Suprapubic skin (tissue), 4 donors: Measurements from ENCODE around the gene TOR4A. TPM values are rescaled to one million over a fixed set of nuclear protein-coding genes. Genes with fewer than 3 reads are reported as not detected.
A peak's percentile ranks its signal among the peaks of the same experiment; 100 is the strongest.

Experiments used
- DNase-seq, 2 donors: peaks; one replicate each; pipeline ENCODE4 v3.0.0-alpha.2; 2019; ENCODE audit warnings: low spot score in 2 of 2
- H3K27ac ChIP-seq: fragments of 200-600 bp; sonication (generic); one replicate; pipeline ENCODE4 v1.5.1; 2019
- H3K27me3 ChIP-seq: fragments of 200-600 bp; sonication (generic); one replicate; pipeline ENCODE4 v1.5.1; 2019
- H3K36me3 ChIP-seq: fragments of 200-600 bp; sonication (generic); one replicate; pipeline ENCODE4 v1.5.1; 2019
- H3K4me1 ChIP-seq: fragments of 200-600 bp; sonication (generic); one replicate; pipeline ENCODE4 v1.5.1; 2019
- H3K4me3 ChIP-seq: fragments of 200-600 bp; sonication (generic); one replicate; pipeline ENCODE4 v1.5.1; 2019; ENCODE audit warnings: mild to moderate bottlenecking
- H3K9me3 ChIP-seq: fragments of 200-600 bp; sonication (generic); one replicate; pipeline ENCODE4 v1.5.1; 2019
- CTCF ChIP-seq, 2 donors: fragments of 200-600 bp in 1 of 2; fragments of 450-650 bp in 1 of 2; sonication (generic) in 1 of 2; IDR thresholded peaks; one replicate each; pipeline ENCODE4 v1.5.1; 2016 to 2019; ENCODE audit warnings: antibody characterized with exemption in 2 of 2, mild to moderate bottlenecking in 1 of 2, moderate library complexity in 1 of 2
- EP300 ChIP-seq: sonication (generic); formaldehyde crosslinking; IDR thresholded peaks from one replicate; pipeline ENCODE4 v1.6.1; 2017; ENCODE audit warnings: antibody characterized with exemption
- POLR2A ChIP-seq, 2 donors: fragments of 450-650 bp; IDR thresholded peaks; one replicate each; pipeline ENCODE4 v1.6.1; 2017; ENCODE audit warnings: antibody characterized with exemption in 2 of 2, mild to moderate bottlenecking in 2 of 2, moderate library complexity in 2 of 2
- POLR2AphosphoS5 ChIP-seq, 3 donors: sonication (generic); formaldehyde crosslinking; IDR thresholded peaks; one replicate each; pipeline ENCODE4 v1.6.1; 2017; ENCODE audit warnings: antibody characterized with exemption in 3 of 3
- WGBS: methylation state at CpG from one replicate; pipeline ENCODE4 v1.1.5; 2018; 5-methylcytosine and 5-hydroxymethylcytosine counted together
- total RNA-seq, 4 donors: library from RNA; depleted of rRNA; stranded (reverse); fragments of >200 nt; gene quantifications; one replicate each; pipeline ENCODE4 v1.1.0, GENCODE V29; 2016

Gene TOR4A
- total RNA-seq, 4 donors from 2014 or later = 3.5 to 9.2 (median 4.4) TPM

GRCh38 chr9:137311986-137312851 lies 34.7 kb downstream of the TOR4A start:
- Histone ChIP-seq H3K27ac (peak overlapping the region; percentile 91), H3K4me1 (peaks cover 86% of the 10 kb centered on the region), H3K27me3 (peaks cover 17% of the 10 kb centered on the region), H3K9me3 (no peaks in the 10 kb centered on the region), H3K4me3 (no peak overlapping the region), H3K36me3 (no peaks in the 10 kb centered on the region)
- TF ChIP-seq POLR2AphosphoS5 (IDR thresholded peaks at IDR 0.05) (no peak), CTCF (IDR thresholded peaks at IDR 0.05) (no peak), EP300 (no peak), POLR2A (IDR thresholded peaks at IDR 0.05) (no peak)
- peak; percentile 74 to 77 for DNase-seq
- WGBS = 38% methylated on average over 4 of the region's 28 CpGs

GRCh38 chr9:137312852-137313325 lies 35.4 kb downstream of the TOR4A start:
- no peaks in the 10 kb centered on the region for H3K9me3 ChIP-seq
- H3K36me3 ChIP-seq = no peaks in the 10 kb centered on the region
- H3K27me3 ChIP-seq = peaks cover 23% of the 10 kb centered on the region
- H3K4me1 ChIP-seq = peaks cover 79% of the 10 kb centered on the region
- no peak overlapping the region for H3K4me3 ChIP-seq
- H3K27ac ChIP-seq = peak overlapping the region; percentile 91
- peak in 1 of 2 donors; percentile 68 for DNase-seq
- TF ChIP-seq POLR2A (IDR thresholded peaks at IDR 0.05) = no peak
- TF ChIP-seq CTCF (IDR thresholded peaks at IDR 0.05) = no peak
- TF ChIP-seq EP300 = no peak
- no peak for TF ChIP-seq POLR2AphosphoS5 (IDR thresholded peaks at IDR 0.05)
- no CpG with 5 or more reads among the region's 6 CpGs for WGBS

DNA sequence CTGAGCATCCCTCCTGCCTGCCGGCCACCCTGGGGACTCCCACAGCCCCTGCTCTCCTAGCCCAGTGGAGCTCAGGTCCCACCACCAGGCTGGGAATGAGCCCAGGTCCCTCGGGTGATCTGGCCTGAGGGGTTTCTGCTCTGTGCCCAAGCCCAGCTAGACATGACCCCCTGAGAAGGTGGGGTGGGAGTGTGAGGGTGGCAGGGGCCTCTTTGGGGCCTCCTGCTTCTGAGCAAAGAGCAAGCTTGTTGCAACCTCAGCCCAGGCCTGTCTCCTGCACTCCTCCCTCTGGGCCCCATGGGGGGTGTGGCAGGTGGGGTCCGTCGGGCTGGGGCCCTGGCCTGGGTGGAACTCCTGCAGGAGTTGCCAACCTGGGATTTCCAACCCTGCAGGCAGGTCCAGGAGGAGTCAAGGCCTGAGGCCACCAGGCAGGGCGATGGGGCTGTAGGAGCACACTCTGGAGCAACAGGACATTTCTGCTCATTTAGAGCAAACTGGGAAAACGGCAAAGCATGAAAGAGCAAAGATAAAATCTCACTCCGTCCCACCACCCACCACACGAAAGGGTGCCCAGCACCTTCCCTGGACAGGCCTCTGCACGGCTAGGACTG lies 35.9 kb downstream of the TOR4A start:
- 47% methylated on average over 2 of the region's 9 CpGs for WGBS
- Histone ChIP-seq H3K4me3 (no peak overlapping the region), H3K36me3 (no peaks in the 10 kb centered on the region), H3K27me3 (peaks cover 27% of the 10 kb centered on the region), H3K9me3 (no peaks in the 10 kb centered on the region), H3K27ac (peak overlapping the region; percentile 91), H3K4me1 (peaks cover 77% of the 10 kb centered on the region)
- DNase-seq = peak in 1 of 2 donors; percentile 60
- TF ChIP-seq EP300 (no peak), POLR2A (IDR thresholded peaks at IDR 0.05) (no peak), POLR2AphosphoS5 (IDR thresholded peaks at IDR 0.05) (no peak), CTCF (IDR thresholded peaks at IDR 0.05) (no peak)

- Histone ChIP-seq H3K36me3 (no peaks in the 10 kb centered on the region), H3K27me3 (peaks cover 27% of the 10 kb centered on the region), H3K9me3 (no peaks in the 10 kb centered on the region), H3K4me1 (peaks cover 77% of the 10 kb centered on the region), H3K27ac (peak overlapping the region; percentile 35), H3K4me3 (no peak overlapping the region)
- no CpG with 5 or more reads among the region's 24 CpGs for WGBS
- TF ChIP-seq CTCF (IDR thresholded peaks at IDR 0.05) (peak in 1 of 2 donors; percentile 19), POLR2A (IDR thresholded peaks at IDR 0.05) (no peak), POLR2AphosphoS5 (IDR thresholded peaks at IDR 0.05) (no peak), EP300 (no peak)
- peak in 1 of 2 donors; percentile 61 for DNase-seq
Measured at GRCh38 chr9:137313956-137314560, 36.5 kb downstream of the TOR4A start.
